ENCODE results near the gene SNCB.

DNA sequence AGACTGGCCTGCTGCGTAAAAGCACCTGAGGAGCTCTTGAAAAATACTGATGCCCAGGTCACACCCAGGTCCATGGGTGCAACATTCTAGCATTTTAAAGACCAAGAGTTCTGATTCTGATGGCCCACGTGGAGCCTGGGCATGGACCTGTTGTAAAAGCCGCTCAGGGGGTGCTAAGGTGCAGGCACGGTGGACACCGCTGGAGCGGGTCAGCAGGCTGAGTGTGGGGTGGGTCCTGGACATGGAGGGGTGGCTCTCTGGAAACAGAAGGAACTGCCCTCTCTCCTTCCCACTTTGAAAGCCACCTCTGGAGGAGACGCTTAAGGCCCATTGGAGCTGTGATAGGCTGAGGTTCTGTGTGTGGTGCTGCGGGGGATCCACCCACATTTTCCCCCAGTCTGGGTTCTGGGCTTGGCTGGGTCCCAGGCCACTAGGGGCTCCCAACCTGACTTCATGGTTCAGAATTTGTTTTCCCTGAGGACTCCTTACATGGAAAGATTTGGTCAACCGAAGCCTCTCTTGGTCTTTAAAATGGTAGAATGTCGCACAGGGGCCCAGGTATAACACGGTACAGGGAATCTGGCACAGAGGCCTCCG is 37.0 kb downstream of the SNCB start:
- TF ChIP-seq, protein P1, sequence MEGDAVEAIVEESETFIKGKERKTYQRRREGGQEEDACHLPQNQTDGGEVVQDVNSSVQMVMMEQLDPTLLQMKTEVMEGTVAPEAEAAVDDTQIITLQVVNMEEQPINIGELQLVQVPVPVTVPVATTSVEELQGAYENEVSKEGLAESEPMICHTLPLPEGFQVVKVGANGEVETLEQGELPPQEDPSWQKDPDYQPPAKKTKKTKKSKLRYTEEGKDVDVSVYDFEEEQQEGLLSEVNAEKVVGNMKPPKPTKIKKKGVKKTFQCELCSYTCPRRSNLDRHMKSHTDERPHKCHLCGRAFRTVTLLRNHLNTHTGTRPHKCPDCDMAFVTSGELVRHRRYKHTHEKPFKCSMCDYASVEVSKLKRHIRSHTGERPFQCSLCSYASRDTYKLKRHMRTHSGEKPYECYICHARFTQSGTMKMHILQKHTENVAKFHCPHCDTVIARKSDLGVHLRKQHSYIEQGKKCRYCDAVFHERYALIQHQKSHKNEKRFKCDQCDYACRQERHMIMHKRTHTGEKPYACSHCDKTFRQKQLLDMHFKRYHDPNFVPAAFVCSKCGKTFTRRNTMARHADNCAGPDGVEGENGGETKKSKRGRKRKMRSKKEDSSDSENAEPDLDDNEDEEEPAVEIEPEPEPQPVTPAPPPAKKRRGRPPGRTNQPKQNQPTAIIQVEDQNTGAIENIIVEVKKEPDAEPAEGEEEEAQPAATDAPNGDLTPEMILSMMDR (IDR thresholded peaks at IDR 0.05) = no peak
- TF ChIP-seq POLR2A (IDR thresholded peaks at IDR 0.05) = no peak

Data from vagina (tissue), 2 donors.